ENCODE measurements around the gene HMGN2.
A peak's percentile ranks its signal among the peaks of the same experiment; 100 is the strongest.

Gene HMGN2

DNA sequence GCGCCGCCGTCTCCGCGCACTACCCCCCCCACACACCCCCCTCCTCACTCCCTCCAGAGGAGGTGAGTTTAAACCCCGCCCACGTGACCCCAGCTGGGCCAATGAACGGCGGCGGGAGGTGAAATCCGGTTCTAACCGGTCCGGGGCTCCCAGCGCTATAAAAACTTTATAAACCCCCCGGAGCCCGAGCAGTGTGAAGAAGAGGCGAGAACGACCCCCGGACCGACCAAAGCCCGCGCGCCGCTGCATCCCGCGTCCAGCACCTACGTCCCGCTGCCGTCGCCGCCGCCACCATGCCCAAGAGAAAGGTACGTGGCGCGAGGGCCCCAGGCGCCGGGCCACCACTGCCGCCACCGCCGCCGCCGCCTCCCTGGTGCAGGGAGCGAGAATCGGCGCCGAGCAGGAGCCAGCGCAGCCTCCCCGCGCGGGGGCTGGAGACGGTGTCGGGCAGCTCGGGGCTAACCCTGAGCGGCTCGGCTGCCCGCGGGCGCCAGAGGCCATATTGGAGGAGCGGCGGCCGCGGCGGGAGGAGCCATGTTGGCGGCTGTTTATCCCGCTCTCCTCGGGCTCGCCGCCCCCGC lies at the start of gene HMGN2:
Gene HMGN2, plus strand, starts transcription at position 121 of the 581 bp plus-strand sequence. Its CDS starts 173 bp downstream, at position 294.
- DNase-seq: peak; percentile 95

DNA sequence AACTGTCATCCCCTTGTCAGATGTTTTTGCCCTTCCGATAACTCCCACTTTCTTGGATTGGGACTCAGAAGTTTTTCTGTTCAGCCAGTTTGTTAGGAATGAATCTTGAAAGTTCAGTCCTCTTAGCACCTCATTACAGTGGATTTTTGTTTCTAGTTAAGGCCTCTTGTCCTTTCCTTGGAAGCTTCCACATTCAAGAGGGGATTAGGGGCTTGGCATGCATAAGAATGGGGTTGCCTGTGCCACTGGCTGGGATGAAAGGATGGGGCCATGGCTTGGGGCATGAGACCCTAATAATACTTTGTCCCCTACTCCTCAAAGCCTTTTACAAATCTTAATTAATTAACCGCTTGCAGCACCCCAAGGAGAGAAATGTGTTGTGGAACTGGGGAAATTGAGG lies 42.5 kb upstream of the HMGN2 start:
- DNase-seq: no peak

DNA sequence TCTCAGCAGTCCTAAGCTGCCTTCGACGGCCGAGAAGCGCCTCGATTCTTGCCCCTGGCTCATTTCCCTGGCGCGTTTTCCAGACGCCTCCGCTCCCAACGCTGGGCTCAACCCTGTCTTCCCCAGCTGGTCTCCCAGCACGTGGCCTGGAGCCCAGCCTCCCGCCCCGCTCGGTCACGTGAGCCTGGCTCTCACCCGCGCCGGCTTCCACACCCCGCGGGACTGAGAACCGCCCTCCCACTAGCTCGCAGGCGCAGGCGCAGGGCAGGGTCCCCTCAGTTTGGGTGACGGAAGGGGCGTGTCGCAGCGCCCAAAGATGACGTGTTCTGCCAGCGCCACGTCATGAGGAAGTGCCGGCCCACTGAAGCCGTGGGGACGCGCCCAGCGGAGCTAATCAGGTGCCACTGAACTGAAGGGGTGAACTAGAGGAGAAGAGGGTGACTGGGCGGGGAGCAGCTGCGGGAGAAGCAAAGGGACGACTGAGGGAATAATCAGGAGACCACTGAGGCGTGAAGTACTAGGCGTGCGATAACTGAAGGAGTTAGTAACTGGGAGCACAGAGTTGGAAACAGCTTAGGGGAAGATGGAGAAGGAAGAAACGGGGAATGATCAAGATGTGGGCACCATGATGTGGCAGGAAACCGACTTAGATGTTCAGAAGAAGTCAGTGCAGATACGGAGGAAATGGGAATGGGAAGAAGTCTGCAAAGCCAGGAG lies 40.1 kb upstream of the HMGN2 start, which contains the start of gene DHDDS:
Gene DHDDS, plus strand, starts transcription at position 343 of the 717 bp plus-strand sequence. CDS start 625 bp downstream, outside the sequence.
- peak; percentile 99 for DNase-seq

DNA sequence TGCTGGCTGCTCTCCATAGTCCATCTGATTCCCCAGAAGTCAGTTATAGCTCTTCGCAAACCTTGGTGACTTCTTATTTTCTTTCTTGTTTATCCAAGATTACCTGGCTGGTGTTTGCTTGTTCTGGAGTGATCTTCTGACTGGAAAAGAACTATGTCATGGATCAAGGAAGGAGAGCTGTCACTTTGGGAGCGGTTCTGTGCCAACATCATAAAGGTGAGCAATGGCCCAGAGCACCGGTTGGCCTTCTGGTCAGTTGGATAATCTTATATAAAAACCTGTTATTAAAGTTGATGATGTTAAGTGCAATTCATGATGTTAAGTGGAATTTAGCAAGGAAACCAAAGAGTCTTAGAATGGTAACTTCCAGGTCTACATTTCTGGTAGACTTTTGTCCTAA lies 39.4 kb upstream of the HMGN2 start:
- no peak for DNase-seq

DNA sequence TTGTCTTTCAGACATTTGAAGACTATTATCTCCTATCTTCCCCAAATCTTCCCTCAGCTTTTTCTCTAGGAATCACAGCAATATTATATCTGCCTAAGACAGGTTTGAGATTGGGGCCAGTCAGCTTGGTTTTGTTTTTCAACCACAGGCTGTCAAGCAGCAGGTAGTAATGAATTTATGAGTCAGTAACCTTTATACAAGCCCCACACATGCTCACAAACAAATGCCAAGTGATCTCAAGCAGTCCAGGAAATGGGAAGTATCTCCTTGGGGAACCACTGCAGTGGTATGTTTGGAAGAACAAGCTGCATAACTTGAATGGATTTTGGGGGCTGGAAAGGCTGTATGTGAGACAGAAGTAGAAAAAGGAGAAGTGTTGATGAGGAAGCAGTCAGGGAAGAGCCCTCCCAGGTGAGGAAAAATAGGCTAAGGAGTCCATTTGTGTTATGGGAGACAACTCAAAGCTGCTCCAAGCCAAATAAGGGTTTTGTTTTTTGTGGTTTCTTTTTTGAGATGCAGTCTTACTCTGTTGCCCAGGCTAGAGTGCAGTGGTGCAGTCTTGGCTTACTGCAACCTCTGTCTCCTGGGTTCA lies 38.0 kb upstream of the HMGN2 start:
- no peak for DNase-seq

DNA sequence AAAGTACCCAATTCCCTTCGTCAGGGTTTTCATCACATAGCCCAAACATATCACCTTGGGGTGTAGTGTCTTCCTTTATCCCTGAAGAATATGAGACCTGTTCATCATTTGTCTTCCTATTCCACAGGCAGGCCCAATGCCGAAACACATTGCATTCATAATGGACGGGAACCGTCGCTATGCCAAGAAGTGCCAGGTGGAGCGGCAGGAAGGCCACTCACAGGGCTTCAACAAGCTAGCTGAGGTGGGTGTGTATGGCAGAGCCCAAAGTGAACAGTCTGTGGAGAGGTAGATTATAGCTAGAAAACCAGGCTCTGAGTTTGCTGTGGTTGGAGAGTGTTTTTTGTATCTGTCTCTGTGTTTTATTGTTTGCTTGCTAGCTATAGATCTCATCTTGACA lies 34.2 kb upstream of the HMGN2 start:
- DNase-seq: no peak

DNA sequence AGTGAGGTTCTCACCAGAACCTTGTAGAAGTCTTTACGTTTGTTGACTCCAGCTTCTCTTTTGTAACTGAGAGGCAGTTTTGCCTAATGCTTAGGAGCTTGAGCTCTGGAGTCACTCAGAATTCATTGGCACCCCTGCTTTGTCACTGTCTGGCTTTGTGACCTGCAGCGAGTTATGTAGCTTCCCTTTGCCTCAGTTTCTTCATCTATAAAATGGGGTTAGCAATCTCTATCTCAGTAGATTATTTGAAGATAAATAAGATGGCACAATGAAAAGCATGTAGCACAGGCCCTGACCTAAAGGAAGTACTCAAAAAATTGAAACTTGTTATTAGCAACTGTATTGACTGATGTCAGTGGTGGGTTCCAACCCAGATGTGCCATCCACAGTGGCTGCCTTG lies 32.0 kb upstream of the HMGN2 start:
- no peak for DNase-seq

DNA sequence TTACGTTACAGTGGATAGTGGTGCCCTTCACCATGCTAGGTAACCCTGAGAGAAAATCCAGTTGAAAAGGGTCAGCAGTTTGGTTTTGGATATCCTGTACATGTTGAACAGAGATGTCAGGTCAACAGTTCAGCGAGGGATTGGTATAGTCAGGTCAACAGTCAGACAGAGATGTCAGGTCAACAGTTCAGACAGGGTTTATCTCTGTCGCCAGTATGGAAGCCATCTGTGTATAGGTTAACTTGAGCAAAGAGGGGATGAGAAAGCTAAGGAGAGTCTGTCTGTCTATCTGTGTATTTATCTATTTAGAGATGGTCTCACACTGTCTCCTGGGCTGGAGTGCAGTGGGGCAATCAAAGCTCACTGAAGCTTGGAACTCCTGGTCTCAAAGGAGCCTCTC lies 22.4 kb upstream of the HMGN2 start:
- no peak for DNase-seq

DNA sequence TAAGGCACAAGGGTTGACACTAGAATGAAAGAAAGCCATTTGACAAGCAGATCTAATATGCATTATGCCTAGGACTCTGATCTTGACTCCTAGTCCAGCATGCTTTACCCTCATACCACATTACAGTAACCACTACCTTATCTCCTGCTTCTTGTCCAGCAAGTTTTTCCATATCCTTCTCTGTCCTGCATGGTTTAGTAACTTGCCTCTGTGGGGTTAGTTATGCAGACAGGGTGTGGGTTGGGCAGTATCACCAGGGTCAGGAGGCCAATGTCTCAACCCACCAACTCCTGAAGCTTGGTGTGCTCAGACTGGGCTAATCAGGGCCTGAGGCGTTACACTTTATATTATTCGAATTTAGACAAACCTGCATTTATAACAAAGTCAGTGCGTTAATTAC lies 21.3 kb upstream of the HMGN2 start:
- DNase-seq: no peak

DNA sequence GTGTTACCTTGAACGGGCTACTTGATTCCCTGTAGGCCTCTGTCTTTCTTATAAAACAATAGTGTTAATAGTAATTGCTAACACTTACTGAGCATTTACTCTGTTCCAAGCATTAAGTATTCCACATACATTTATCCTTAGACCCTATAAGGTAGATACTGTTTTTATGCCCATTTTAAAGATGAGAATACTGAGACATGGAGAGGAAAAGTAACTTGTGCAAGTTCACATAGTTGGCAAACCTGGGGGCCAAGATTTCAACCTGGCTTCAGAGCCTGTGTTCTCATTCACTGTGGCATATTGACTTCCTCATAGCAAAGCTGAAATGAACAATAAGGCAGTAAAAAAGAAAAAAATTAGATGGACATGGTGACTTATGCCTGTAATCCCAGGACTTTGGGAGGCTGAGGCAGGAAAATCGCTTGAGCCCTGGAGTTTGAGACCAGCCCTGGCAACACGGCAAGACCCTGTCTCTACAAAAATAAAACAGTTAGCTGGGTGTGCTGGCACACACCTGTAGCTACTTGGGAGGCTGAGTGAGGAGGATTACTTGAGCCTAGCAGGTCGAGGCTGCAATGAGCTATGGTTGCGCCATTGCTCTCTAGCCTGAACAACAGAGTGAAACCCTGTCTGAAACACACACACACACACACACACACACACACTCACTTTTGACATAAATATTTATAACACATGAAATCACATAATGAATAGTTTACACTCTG lies 19.6 kb upstream of the HMGN2 start:
- DNase-seq: no peak

DNA sequence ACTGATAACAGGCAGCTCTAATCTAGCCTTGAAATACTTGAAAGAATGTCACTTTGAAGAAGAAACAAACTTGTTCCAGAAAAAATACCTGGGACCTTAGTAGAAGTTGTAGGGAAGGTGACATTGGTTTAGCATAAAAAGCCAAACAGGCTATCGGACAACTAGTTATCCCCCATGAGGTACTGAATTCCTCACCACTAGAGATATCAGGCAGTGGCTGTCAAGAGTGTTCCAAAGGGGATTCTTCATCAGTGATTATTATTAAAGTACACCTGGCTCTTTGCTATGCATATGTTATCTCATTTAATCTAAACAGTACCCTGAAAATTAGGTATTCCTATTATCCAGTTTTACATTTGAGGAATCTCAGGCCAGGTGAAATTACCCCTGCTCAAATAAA lies 13.1 kb upstream of the HMGN2 start:
- no peak for DNase-seq

DNA sequence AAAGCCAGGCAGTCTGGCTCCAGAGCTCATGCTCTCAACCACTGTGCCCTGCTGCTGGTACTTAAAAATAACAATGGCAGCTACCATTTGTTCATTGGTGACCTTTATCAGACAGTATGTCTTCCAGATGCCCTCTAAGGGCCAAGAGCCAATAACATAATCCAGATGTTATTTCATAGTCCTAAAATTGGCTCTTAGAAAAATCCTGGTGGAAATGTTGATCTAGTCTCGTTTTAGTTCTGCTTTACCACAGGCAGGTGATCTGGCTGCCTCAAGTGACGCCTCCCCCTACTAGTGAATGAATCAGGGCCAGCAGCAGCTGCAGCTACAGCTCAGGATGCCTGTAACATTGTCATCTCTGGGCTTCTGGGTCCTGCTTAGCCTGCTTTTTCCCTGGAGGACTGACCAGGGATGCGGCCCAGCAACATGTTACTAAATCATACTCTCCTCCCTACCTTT lies 12.6 kb upstream of the HMGN2 start:
- DNase-seq: no peak

DNA sequence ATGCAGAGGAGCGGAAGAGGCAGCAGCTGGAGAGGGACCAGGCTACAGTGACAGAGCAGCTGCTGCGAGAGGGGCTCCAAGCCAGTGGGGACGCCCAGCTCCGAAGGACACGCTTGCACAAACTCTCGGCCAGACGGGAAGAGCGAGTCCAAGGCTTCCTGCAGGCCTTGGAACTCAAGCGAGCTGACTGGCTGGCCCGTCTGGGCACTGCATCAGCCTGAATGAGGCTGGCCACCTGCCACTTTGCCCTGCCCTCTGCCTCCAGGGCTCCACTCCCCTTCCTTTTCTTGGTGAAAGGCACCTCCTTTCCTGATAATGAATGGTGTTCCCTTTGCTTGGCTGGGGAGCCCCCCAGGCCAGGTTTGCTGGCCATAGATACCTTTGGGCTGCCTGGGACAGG lies 3.3 kb upstream of the HMGN2 start:
- DNase-seq: no peak

DNA sequence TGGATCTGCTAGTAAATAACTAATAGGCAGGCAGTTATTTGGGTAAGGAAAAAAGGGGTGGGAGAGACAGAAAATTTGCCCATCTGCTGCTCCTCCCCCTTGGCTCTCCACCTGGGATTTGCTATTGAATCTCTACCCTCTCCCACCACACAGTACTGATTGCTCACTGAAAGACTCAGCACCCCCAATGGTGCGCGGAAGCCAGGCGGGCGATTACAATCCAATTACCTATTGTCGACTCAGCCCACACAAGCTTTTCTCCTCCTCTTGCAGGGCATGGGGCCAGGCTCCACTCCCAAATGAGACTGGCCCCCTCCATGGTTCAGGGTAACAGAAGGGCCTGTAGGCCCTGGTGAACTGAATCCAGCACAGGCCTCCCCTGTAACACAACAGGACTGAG lies 2.7 kb upstream of the HMGN2 start:
- no peak for DNase-seq

DNA sequence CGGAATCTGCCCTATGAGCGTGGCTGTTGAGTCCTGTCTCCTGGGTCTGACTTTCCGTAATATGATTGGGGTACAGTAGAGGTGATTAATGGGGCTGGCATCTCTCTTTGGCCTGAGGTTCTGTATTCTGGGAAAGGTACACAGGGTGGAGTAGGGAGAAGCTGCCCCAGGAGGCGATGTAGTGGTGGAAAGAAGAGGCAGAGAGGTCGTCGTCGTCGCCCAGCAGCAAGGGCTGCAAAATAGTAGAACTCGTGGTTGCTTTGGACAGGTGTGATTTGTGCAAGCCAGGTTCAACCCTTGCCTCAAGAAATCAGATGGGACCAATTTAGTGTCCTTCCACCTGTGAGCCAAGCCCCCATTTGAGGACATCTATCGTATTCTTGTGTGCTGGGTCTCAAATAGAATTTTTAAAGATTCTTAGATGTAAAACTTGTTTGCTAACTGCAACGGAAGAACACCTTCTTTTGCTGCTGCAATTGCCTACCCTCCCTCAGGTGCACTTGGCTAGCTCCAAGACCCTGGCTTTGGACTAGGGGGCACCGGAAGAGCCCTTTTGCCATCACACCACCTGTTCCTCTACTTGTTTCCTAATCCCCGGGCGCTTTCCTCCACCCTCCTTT lies 1.3 kb upstream of the HMGN2 start:
- DNase-seq: no peak

DNA sequence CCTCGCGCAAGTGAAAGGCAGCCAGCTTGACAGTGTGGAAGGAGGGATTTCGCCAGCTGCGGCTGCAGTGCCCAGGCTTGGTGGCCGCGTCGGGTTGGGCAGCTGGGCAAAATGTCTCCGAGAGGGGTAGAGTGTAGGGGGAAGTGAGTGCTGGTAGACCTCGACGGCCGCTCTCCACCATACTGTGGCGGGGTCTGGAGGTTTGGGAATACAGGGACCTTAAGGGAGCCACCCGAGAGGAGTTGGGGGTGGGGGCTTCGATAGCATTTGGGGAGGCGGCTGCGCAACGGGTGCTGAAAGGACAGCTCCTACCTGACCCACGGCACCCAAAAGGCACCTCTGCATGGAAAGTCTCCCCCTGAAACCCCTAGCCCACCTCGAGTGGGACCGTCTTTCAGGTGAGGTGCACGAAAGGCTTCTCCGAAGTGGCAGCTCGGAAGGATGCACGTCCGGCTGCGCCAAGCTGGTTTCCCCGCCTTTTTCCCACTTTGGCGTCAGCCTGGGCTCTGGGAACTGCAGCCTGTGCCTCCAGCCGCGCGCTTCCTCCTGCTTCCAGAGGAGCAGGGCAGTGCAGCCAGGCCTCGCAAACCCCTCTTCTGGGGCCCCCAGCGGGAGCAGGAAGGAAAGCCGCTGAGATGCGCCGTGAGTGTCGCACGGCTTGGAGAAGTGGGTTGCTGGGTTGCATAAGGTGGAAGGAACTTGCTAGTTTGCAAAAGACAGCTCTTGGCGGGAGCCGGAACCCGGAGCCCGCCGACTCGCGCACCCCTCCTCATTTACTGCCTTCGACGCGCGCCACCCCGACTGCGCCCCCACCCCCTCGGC lies 531 bp upstream of the HMGN2 start:
- no peak for DNase-seq

DNA sequence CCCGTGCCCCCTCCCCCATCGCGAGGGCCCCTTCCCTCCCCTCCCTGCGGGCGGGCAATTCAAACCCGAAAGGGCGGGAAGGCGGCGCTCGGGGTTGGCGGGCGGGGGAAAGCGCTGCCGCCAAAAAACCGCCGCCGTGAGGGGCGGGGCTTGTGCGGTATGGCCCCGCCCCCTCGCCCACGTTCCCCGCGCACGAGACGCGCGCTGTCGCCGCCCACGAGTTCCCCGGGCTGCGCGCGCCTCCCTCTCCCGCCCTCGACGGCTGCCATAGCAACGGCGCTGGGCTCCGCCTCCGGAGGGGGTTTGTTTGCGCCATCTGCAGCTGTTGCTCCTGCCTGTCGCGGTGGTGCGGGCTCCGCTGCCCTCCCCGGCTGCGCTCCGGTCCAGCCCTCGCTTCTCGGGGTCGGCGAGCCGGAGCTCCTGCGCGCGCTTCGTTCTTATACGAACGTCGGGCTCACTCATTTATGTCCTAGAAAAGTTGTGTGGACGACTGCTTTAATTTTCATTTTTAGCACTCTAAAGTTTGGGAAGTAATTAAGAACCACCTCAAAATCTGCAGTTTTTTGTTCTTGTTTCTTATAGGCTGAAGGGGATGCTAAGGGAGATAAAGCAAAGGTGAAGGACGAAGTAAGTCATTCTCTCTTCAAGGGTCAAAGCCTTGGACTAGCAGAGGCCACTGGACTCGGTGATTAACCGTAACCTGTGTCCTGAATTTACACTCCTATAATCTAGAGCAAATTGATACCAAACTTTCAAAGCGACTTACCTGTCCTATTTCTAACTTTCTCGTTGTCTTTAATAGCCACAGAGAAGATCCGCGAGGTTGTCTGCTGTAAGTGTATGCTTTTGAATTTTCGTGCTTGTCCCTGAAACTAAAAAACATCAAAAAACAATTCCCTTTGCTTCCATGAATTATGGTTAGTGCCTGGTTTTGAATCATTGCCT lies 933 bp downstream of the HMGN2 start:
- DNase-seq: peak; percentile 95

DNA sequence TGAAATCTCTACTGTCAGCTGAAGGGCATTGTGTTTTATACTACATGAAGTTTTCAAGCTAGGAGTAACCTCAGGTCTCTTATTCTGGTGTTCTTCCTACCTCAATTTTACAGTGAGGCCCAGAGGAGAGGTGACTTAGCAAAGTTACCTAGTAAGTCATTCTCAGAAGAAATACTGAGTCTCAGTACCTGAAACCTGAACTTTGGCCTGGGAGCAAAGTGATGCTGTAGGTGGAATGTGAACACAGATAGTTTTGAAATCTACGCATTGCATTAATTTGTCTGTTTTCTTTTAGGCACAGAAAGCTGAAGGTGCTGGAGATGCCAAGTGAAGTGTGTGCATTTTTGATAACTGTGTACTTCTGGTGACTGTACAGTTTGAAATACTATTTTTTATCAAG lies 2.6 kb downstream of the HMGN2 start:
- no peak for DNase-seq

DNA sequence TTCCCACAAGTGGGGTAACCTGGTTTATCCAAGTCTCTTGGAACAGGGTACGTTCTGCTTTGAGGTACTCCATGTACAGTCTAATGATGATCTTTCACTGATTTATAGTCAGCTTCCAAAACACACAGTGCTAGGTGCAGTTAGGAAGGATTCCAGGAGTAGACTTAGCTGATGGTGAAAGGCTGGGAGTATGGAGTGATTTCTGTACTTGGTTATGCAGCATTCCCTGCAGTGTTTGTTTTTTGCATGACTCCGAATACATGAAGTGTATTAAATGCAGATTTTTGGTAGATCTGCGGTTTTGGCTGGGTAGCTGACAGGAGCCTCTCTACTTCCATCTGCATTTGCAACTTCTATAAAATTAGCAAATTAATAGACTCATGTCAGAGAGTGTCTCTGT lies 3.7 kb downstream of the HMGN2 start:
- no peak for DNase-seq

DNA sequence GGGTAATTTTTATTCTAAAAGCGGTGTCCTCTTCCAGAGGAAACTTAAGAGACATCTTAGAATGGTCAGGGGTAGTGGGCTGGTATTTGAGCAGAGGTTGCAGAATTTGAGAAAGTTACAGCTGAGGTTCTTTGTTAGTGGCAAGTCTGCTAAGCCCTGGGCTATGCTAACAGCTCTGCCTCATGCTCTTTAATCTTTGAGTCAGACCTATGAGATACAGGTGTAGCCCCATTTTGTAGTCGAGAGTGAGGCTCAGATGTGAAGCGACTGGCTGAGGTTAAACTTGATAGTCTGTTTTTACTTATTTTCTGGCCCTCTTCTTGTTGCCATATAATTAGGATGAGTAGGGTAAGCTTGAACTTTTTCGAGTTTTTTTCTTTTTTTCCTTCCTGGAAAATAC lies 4.7 kb downstream of the HMGN2 start:
- no peak for DNase-seq

All from activated CD4-positive, alpha-beta T cell treated with anti-CD3 and anti-CD28 coated beads, Interleukin-2, amount 50 U/mL, for 16 hours (primary cell).